ENCODE measurements around the gene SDK1. TPM values are rescaled to one million over a fixed set of nuclear protein-coding genes. Genes with fewer than 3 reads are reported as not detected.

The SDK1 gene
- total and polyA plus RNA-seq, 2 experiments from 2014 or later, result not detected

- no peaks in the 10 kb centered on the region for H3K9me3 ChIP-seq (ENCODE audit: low read depth)
- no peaks in the 10 kb centered on the region for H3K36me3 ChIP-seq (ENCODE audit: low read depth)
- H3K4me1 ChIP-seq (ENCODE audit: insufficient read depth), result no peaks in the 10 kb centered on the region
- H2AFZ ChIP-seq, result no peak overlapping the region
- H3F3A ChIP-seq (ENCODE audit: insufficient read depth), result no peaks in the 10 kb centered on the region
- H3K79me2 ChIP-seq (ENCODE audit: insufficient read depth), result no peaks in the 10 kb centered on the region
- TF ChIP-seq EZH2phosphoT487 (IDR thresholded peaks at IDR 0.05; ENCODE audit: insufficient read depth, low read depth) (no peak), EZH2 (IDR thresholded peaks at IDR 0.05; ENCODE audit: insufficient read depth, poor library complexity, severe bottlenecking) (no peak)
- no peak overlapping the region for H3K9ac ChIP-seq
- no peaks in the 10 kb centered on the region for H3K9me2 ChIP-seq (ENCODE audit: insufficient read depth)
- no peaks in the 10 kb centered on the region for H3K27me3 ChIP-seq (replicated peaks; ENCODE audit: insufficient read depth)
- H3K4me2 ChIP-seq (ENCODE audit: unreplicated experiment), result no peak overlapping the region
- 8 to 15% methylated on average over 1 of the region's 1 CpG for WGBS, 2 experiments (ENCODE audit: low coverage in 1 of 2, low lambda C conversion rate in 2 of 2, missing lambda C conversion rate in 2 of 2)
- H3K27ac ChIP-seq, result no peak overlapping the region
- DNase-seq, result no peak
- no peaks in the 10 kb centered on the region for H4K20me1 ChIP-seq (ENCODE audit: insufficient read depth)
- in situ Hi-C loops (cut with MboI), result no loop called here
- no peak overlapping the region for H3K4me3 ChIP-seq
Measured at GRCh38 chr7:3518546-3518945, 217.5 kb downstream of the SDK1 start.

GRCh38 chr7:3520206-3520605, 219.2 kb downstream of the SDK1 start:
- in situ Hi-C loops (cut with MboI), result no loop called here
- no peaks in the 10 kb centered on the region for H4K20me1 ChIP-seq (ENCODE audit: insufficient read depth)
- TF ChIP-seq EZH2 (IDR thresholded peaks at IDR 0.05; ENCODE audit: insufficient read depth, poor library complexity, severe bottlenecking), result no peak
- TF ChIP-seq EZH2phosphoT487 (IDR thresholded peaks at IDR 0.05; ENCODE audit: insufficient read depth, low read depth), result no peak
- H3K4me3 ChIP-seq, result no peak overlapping the region
- no peaks in the 10 kb centered on the region for H3F3A ChIP-seq (ENCODE audit: insufficient read depth)
- no peak overlapping the region for H2AFZ ChIP-seq
- H3K9me2 ChIP-seq (ENCODE audit: insufficient read depth), result no peaks in the 10 kb centered on the region
- 44 to 57% methylated on average over 2 of the region's 2 CpGs for WGBS, 2 experiments (ENCODE audit: low coverage in 1 of 2, low lambda C conversion rate in 2 of 2, missing lambda C conversion rate in 2 of 2)
- no peak overlapping the region for H3K27ac ChIP-seq
- H3K27me3 ChIP-seq (replicated peaks; ENCODE audit: insufficient read depth), result no peaks in the 10 kb centered on the region
- H3K79me2 ChIP-seq (ENCODE audit: insufficient read depth), result no peaks in the 10 kb centered on the region
- no peak overlapping the region for H3K4me2 ChIP-seq (ENCODE audit: unreplicated experiment)
- H3K9me3 ChIP-seq (ENCODE audit: low read depth), result no peaks in the 10 kb centered on the region
- H3K4me1 ChIP-seq (ENCODE audit: insufficient read depth), result no peaks in the 10 kb centered on the region
- no peaks in the 10 kb centered on the region for H3K36me3 ChIP-seq (ENCODE audit: low read depth)
- DNase-seq, result no peak
- no peak overlapping the region for H3K9ac ChIP-seq

DNA sequence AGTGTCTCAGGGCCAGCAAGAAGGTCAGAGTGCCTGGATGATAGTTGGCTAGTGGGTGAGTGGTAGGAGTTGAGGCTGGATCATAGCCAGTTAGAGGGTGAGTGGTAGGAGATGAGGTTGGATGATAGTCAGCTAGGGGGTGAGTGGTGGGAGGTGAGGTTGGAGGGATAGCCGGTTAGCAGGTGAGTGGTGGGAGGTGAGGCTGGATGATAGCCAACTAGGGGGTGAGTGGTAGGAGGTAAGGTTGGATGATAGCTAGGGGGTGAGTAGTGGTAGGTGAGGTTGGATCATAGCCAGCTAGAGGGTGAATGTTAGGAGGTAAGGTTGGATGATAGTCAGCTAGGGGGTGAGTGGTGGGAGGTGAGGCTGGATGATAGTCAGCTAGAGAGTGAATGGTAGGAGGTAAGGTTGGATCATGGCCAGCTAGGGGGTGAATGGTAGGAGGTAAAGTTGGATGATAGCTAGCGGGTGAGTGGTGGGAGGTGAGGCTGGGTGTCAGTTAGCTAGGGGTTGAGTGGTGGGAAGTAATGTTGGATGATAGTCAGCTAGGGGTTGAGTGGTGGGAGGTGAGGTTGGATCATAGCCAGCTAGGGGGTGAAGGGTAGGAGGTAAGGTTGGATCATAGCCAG, 226.6 kb downstream of the SDK1 start:
- in situ Hi-C loops (cut with MboI), result no loop called here
- 89 to 94% methylated on average over 2 of the region's 2 CpGs for WGBS, 2 experiments (ENCODE audit: low coverage in 1 of 2, low lambda C conversion rate in 2 of 2, missing lambda C conversion rate in 2 of 2)
- Histone ChIP-seq H3K79me2 (ENCODE audit: insufficient read depth) (no peaks in the 10 kb centered on the region), H3K27me3 (replicated peaks; ENCODE audit: insufficient read depth) (no peaks in the 10 kb centered on the region), H3F3A (ENCODE audit: insufficient read depth) (no peaks in the 10 kb centered on the region), H3K4me1 (ENCODE audit: insufficient read depth) (no peaks in the 10 kb centered on the region), H3K27ac (no peak overlapping the region), H3K36me3 (ENCODE audit: low read depth) (no peaks in the 10 kb centered on the region), H3K9me3 (ENCODE audit: low read depth) (no peaks in the 10 kb centered on the region), H2AFZ (no peak overlapping the region), H3K9ac (no peak overlapping the region), H4K20me1 (ENCODE audit: insufficient read depth) (no peaks in the 10 kb centered on the region), H3K9me2 (ENCODE audit: insufficient read depth) (no peaks in the 10 kb centered on the region), H3K4me3 (no peak overlapping the region), H3K4me2 (ENCODE audit: unreplicated experiment) (no peak overlapping the region)
- TF ChIP-seq EZH2phosphoT487 (IDR thresholded peaks at IDR 0.05; ENCODE audit: insufficient read depth, low read depth), result no peak
- no peak for TF ChIP-seq EZH2 (IDR thresholded peaks at IDR 0.05; ENCODE audit: insufficient read depth, poor library complexity, severe bottlenecking)
- no peak for DNase-seq

DNA sequence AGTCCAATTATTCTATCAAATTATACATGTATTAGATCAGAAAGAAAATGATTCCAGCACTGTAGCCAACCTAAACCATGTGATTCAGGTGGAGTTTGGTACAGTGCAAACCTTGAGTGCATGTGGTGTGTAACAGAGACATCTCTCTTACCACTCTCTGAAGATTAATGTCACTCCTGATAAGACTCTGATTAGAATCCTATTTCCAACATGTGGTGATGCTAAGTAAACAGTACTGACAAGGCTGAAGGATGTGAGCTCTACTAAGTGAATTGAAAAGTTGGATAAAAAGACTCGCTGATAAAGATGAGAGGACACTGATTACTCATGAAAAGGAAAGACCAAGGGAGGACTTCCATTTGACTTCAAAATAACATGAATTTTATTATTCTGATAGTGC, 232.0 kb downstream of the SDK1 start:
- Histone ChIP-seq H3K36me3 (ENCODE audit: low read depth) (no peaks in the 10 kb centered on the region), H3F3A (ENCODE audit: insufficient read depth) (no peaks in the 10 kb centered on the region), H3K9me2 (ENCODE audit: insufficient read depth) (no peaks in the 10 kb centered on the region), H3K4me1 (ENCODE audit: insufficient read depth) (no peaks in the 10 kb centered on the region), H4K20me1 (ENCODE audit: insufficient read depth) (no peaks in the 10 kb centered on the region), H3K4me2 (ENCODE audit: unreplicated experiment) (no peak overlapping the region), H3K27me3 (replicated peaks; ENCODE audit: insufficient read depth) (no peaks in the 10 kb centered on the region), H2AFZ (no peak overlapping the region), H3K9ac (no peak overlapping the region), H3K4me3 (no peak overlapping the region), H3K9me3 (ENCODE audit: low read depth) (no peaks in the 10 kb centered on the region), H3K79me2 (ENCODE audit: insufficient read depth) (no peaks in the 10 kb centered on the region), H3K27ac (no peak overlapping the region)
- DNase-seq, result no peak
- 71 to 72% methylated on average over 1 of the region's 1 CpG for WGBS, 2 experiments (ENCODE audit: low coverage in 1 of 2, low lambda C conversion rate in 2 of 2, missing lambda C conversion rate in 2 of 2)
- TF ChIP-seq EZH2phosphoT487 (IDR thresholded peaks at IDR 0.05; ENCODE audit: insufficient read depth, low read depth) (no peak), EZH2 (IDR thresholded peaks at IDR 0.05; ENCODE audit: insufficient read depth, poor library complexity, severe bottlenecking) (no peak)
- in situ Hi-C loops (cut with MboI), result no loop called here

All from GM23248 (cell line).